Left ventricle myocardium inferior (tissue), 1 donor: Measurements from ENCODE around the gene FBH1. TPM values are rescaled to one million over a fixed set of nuclear protein-coding genes. Genes with fewer than 3 reads are reported as not detected.
A peak's percentile ranks its signal among the peaks of the same experiment; 100 is the strongest.

ENCODE experiments used
- DNase-seq: peaks from one replicate; pipeline ENCODE4 v3.0.0-alpha.2; 2020
- H3K27ac ChIP-seq: fragments of 200-600 bp; replicated peaks from 2 replicates; pipeline ENCODE4 v1.8.0; 2021
- H3K27me3 ChIP-seq: fragments of 200-600 bp; 2 replicates; pipeline ENCODE4 v1.8.0; 2021; ENCODE audit warnings: low read depth
- H3K36me3 ChIP-seq: fragments of 200-600 bp; 2 replicates; pipeline ENCODE4 v1.8.0; 2021
- H3K4me1 ChIP-seq: fragments of 200-600 bp; 2 replicates; pipeline ENCODE4 v1.8.0; 2021
- H3K4me3 ChIP-seq: fragments of 200-600 bp; 2 replicates; pipeline ENCODE4 v1.8.0; 2021; ENCODE audit warnings: mild to moderate bottlenecking, moderate library complexity
- H3K9me3 ChIP-seq: fragments of 200-600 bp; replicated peaks from 2 replicates; pipeline ENCODE4 v1.8.0; 2021
- intact Hi-C: fragments of 100-400 bp; cut with micrococcal nuclease; formaldehyde crosslinking; loops from one replicate; pipeline ENCODE4 v1.11.0; 2022
- total RNA-seq: library from RNA; stranded (reverse); fragmentation: NEBNext Ultra II Directional; extraction: Animal tissue kit (Norgen Biotek cat#: 25700); gene quantifications from one replicate; pipeline ENCODE4 v1.2.1, GENCODE V29; 2021
- TF ChIP-seq, protein P1 (sequence below): fragments of 200-600 bp; IDR thresholded peaks from 2 replicates; pipeline ENCODE4 v1.8.0; 2021; ENCODE audit warnings: antibody characterized with exemption, mild to moderate bottlenecking, borderline replicate concordance
- donor health status: DM: no; HTN: yes; CAD: no; lungs with severe emphysema.

FBH1 gene
- total RNA-seq, 1 donor from 2014 or later = 75.5 TPM

DNA sequence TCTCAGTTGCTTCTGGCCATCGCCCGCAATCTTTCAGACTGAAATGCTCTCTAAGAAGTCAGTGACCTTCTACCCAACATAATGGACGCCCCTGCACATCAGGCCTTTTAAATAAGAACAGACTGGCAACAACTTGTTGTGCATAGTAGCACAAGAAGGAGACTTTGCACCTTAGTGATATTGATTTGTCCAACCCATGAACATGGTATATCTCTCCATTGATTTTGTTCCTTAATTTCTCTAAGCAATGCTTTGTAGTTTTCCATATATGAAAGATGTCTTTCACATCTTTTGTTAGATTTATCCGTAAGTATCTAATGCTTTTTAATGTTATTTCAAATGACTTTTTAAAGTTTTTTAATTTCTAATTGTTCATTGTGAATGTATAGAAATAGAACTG, 83.0 kb downstream of the FBH1 start:
- no peaks in the 10 kb centered on the region for H3K9me3 ChIP-seq
- intact Hi-C loops = no loop called here
- H3K4me3 ChIP-seq = no peak overlapping the region
- peak overlapping the region; percentile 9 for H3K27ac ChIP-seq
- H3K36me3 ChIP-seq = no peaks in the 10 kb centered on the region
- TF ChIP-seq, protein P1, sequence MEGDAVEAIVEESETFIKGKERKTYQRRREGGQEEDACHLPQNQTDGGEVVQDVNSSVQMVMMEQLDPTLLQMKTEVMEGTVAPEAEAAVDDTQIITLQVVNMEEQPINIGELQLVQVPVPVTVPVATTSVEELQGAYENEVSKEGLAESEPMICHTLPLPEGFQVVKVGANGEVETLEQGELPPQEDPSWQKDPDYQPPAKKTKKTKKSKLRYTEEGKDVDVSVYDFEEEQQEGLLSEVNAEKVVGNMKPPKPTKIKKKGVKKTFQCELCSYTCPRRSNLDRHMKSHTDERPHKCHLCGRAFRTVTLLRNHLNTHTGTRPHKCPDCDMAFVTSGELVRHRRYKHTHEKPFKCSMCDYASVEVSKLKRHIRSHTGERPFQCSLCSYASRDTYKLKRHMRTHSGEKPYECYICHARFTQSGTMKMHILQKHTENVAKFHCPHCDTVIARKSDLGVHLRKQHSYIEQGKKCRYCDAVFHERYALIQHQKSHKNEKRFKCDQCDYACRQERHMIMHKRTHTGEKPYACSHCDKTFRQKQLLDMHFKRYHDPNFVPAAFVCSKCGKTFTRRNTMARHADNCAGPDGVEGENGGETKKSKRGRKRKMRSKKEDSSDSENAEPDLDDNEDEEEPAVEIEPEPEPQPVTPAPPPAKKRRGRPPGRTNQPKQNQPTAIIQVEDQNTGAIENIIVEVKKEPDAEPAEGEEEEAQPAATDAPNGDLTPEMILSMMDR = no peak
- no peaks in the 10 kb centered on the region for H3K27me3 ChIP-seq
- peaks cover 59% of the 10 kb centered on the region for H3K4me1 ChIP-seq
- DNase-seq = no peak

DNA sequence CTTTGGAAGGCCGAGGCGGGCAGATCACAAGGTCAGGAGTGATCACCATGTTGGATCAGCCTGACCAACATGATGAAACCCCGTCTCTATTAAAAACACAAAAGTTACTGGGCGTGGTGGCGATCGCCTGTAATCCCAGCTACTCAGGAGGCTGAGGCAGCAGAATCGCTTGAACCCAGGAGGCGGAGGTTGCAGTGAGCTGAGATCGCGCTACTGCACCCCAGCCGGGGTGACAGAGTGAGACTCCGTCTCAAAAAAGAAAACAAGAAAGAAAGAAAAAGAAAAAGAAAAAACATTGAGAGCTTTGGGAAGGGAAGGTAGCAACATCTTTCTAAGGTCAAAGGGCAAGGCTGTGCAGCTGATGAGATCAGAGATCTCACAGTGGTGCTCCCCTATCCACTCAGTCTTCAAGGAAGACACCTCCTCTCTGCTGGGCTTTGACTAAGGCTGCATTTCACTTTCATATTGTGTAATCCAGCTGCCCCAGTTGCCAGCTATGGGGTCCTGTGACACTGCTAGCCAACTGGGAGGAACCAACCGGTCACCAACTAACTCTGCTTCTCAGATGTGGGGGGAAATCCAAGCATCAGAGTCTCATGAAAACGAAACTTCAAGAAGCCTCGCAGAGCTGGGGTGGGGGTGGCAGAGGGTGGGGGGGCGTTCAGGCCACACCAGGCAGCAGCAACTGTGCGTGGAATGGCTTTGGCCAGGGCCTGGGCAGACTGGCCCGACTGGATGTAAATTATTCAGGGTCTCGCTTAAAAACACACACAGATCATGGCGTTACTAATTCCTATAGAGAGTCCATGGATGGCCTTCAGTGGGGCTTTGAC, 85.8 kb downstream of the FBH1 start:
- H3K4me3 ChIP-seq = peak overlapping the region; percentile 88
- TF ChIP-seq, protein P1 = no peak
- intact Hi-C loops = no loop called here
- peak; percentile 34 for DNase-seq
- H3K36me3 ChIP-seq = no peaks in the 10 kb centered on the region
- H3K27me3 ChIP-seq = no peaks in the 10 kb centered on the region
- peak overlapping the region; percentile 98 for H3K27ac ChIP-seq
- H3K9me3 ChIP-seq = no peaks in the 10 kb centered on the region
- H3K4me1 ChIP-seq = peaks cover 67% of the 10 kb centered on the region

DNA sequence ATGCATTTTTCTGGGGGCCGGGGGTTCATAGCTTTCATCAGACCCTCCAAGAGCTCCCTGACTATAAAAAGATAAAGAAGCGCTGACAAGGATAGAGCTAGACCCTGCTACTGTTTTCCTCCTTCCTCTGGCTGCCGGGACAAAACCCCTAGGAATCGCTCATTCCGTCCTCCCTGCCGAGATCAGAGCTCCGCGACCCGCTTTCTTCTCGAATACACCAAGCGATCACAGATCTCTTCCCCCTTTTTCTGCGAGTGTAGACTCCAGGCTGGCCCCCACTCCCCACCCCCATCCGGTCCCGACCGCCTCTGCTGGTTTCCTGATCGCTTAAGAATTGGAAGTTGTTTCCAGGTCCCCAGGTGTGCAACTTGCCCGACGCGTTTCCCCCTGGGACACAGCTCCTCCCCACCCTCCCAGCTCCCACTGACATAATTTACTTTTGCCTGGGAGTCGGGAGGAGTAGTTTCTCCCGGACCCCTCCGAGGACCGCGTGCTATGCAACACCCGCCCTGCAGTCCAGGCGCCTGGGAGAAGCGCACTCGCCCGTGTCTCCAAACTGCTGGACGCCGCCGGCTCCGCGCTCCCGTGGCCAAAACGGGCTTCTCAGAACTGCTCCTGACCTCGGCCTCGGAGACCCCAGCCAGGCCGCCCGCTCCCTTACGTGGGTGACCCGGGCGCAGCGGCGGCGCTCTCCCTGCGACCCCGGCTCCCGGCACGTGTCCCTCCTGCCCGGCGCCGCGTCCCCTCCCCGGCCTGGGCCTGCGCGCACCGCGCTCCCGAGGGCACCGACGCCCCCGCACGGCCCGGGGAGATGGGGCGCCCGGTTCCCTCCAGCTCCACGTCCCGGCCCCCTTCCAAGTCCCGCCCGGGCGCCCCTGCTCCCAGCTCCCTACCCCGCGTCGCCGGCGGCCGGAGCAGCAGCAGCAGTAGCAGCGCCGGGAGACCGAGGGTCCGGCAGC, 86.7 kb downstream of the FBH1 start:
- no peaks in the 10 kb centered on the region for H3K27me3 ChIP-seq
- TF ChIP-seq, protein P1 = no peak
- intact Hi-C loops = no loop called here

GRCh38 chr10:5977471-5978229, 87.6 kb downstream of the FBH1 start, which contains the start of gene IL15RA:
IL15RA (minus strand) TSS chr10:5977543; CDS start chr10:5977492, 51 bp downstream.
- TF ChIP-seq, protein P1 = peak; percentile 34
- intact Hi-C loops = no loop called here
- DNase-seq = peak; percentile 73
- peak within 1 kb of the TSS; percentile 98 for H3K27ac ChIP-seq
- no peaks in the 10 kb centered on the region for H3K9me3 ChIP-seq
- H3K4me3 ChIP-seq = peak within 1 kb of the TSS; percentile 88
- H3K27me3 ChIP-seq = no peaks in the 10 kb centered on the region
- peaks cover 50% of the 10 kb centered on the region for H3K4me1 ChIP-seq
- H3K36me3 ChIP-seq = no peaks in the 10 kb centered on the region

More for the DNA sequence above, 86.7 kb downstream of the FBH1 start:
- Histone ChIP-seq H3K9me3 (no peaks in the 10 kb centered on the region), H3K4me1 (peaks cover 59% of the 10 kb centered on the region), H3K36me3 (no peaks in the 10 kb centered on the region), H3K27ac (peak overlapping the region; percentile 98), H3K4me3 (peak overlapping the region; percentile 88)
- DNase-seq = peak; percentile 58

DNA sequence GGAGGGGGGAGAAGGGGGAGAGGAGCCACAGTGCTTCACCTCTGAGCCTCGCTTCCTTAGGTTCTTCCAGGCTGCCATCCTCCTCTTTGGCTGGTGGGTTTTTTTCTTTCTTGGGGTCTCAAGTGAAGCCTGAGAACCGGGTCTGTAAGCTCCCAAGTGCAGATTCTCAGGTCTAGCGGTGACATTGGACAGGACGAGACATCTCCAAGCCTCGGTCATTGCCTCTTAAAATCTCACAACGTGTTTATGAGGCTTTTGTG, 88.1 kb downstream of the FBH1 start:
- intact Hi-C loops = no loop called here
- Histone ChIP-seq H3K4me1 (peaks cover 50% of the 10 kb centered on the region), H3K27me3 (no peaks in the 10 kb centered on the region), H3K4me3 (peak overlapping the region; percentile 88), H3K27ac (peak overlapping the region; percentile 98), H3K9me3 (no peaks in the 10 kb centered on the region), H3K36me3 (no peaks in the 10 kb centered on the region)
- DNase-seq = no peak
- TF ChIP-seq, protein P1 = no peak
